ENCODE data around the gene LY6G5B. TPM values are rescaled to one million over a fixed set of nuclear protein-coding genes. Genes with fewer than 3 reads are reported as not detected.

The LY6G5B gene
- total and polyA plus RNA-seq, 7 donors, result 1.7 to 8.4 (median 2.9) TPM

DNA sequence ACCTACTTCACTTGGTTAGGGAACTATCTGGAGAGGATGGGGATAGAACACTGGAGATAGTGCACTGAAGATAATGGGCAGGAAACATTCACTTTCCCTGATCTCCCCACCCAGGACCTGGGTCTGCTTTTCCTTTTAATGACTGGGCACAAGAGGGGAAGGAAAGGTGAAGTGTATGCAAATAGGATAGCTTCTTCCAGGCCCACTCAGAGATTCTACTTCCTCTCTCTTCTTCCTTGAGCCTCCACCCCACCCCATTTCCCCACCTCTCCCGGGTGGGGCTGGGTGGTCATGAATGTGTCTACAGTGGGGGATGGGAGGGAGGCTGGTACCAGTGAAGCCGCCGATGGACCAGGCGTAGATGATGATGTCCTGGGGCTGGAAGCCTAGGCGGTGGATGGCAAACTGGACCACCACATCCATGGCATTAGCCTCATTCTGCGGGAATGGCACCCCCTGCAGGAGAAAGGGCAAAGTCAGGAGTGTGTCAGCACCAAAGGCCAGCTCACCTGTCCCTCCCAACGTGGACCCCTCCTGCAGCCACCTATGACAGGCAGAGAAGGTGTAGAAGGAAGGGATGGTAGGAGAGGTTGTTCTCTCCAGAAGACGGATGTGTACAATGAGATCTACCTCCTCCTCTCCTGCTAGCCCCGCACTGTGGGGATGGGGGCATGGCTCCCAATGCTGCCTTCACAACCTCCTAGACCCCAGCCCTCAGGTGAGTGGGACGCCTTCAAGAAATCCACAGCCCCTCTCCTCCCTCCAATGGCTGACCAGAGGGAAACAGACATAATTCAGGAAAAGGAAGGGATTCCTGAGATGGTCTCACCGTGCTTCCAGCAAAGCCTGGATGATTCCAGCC lies 19.7 kb downstream of the LY6G5B start:
- Histone ChIP-seq H3K4me3 (no peak overlapping the region), H3K36me3 (ENCODE audit: insufficient read depth in 1 of 2, low read depth in 1 of 2) (peaks cover 12 to 98% of the 10 kb centered on the region in 2 donors), H3K4me1 (no peaks in the 10 kb centered on the region), H3K9me3 (no peaks in the 10 kb centered on the region), H3K27me3 (ENCODE audit: insufficient read depth in 3 of 3, low read length in 2 of 3) (no peaks in the 10 kb centered on the region), H3K27ac (no peak overlapping the region)
- DNase-seq (no peak), ATAC-seq (no peak)
- WGBS, 3 donors, result 76 to 81% (median 81%) methylated on average over 11 of the region's 11 CpGs
- TF ChIP-seq, protein P1, sequence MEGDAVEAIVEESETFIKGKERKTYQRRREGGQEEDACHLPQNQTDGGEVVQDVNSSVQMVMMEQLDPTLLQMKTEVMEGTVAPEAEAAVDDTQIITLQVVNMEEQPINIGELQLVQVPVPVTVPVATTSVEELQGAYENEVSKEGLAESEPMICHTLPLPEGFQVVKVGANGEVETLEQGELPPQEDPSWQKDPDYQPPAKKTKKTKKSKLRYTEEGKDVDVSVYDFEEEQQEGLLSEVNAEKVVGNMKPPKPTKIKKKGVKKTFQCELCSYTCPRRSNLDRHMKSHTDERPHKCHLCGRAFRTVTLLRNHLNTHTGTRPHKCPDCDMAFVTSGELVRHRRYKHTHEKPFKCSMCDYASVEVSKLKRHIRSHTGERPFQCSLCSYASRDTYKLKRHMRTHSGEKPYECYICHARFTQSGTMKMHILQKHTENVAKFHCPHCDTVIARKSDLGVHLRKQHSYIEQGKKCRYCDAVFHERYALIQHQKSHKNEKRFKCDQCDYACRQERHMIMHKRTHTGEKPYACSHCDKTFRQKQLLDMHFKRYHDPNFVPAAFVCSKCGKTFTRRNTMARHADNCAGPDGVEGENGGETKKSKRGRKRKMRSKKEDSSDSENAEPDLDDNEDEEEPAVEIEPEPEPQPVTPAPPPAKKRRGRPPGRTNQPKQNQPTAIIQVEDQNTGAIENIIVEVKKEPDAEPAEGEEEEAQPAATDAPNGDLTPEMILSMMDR (IDR thresholded peaks at IDR 0.05), result no peak
- intact Hi-C loops (cut with DNase I), result loop anchor here (10.0 kb wide), 2 partner anchors 175 to 195 kb away; partner anchors contain the start of gene NEU1 (in 1 of the 2)

DNA sequence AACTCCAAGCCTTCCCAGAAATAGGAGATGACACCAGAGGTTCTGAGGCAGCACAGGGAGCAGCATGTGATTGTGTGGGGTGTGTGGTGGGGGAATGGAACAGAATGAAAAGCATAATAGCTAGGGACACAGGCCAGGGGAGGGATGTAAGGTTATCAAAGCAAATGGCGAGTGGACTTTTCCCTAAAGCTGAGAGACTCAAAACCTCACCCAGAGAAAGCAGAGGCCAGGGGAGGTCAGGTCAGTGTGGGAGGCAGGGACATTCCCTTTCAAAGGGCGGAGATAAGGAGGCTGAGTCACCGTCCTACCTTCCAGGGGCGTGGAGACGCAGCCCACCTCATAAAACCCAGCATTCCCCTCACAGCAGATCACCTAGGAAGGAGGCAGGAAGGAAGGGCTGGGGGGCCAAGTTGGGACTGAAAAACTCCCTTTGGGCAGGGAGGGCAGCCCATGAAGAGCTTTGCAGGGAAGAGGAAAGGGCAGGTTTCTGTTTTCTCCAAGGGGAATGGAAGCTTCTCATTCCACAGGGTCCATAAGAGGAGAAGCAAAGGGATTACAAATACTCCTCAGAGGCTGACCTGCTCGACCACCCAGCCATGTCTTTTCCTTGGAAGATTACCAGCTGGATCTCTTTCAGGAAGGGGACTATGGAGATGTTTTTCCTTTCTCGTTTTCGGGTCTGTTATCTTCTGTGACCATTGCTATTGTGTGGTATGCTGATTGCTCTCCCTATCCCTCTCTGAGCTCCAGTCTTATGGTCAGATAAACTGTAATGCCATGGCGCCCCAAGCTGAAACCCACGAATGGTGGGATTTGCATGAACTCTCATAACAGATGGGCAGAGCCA lies 20.7 kb downstream of the LY6G5B start:
- WGBS, 3 donors, result 68 to 79% (median 68%) methylated on average over 10 of the region's 10 CpGs
- intact Hi-C loops (cut with DNase I), result no loop called here
- TF ChIP-seq, protein P1 (IDR thresholded peaks at IDR 0.05), result no peak
- peaks cover 12 to 100% of the 10 kb centered on the region in 2 donors for H3K36me3 ChIP-seq (ENCODE audit: insufficient read depth in 1 of 2, low read depth in 1 of 2)
- no peaks in the 10 kb centered on the region for H3K9me3 ChIP-seq
- no peak overlapping the region for H3K4me3 ChIP-seq
- ATAC-seq (no peak), DNase-seq (no peak)
- H3K27me3 ChIP-seq (ENCODE audit: insufficient read depth in 3 of 3, low read length in 2 of 3), result no peaks in the 10 kb centered on the region
- no peak overlapping the region for H3K27ac ChIP-seq
- H3K4me1 ChIP-seq, result no peaks in the 10 kb centered on the region

DNA sequence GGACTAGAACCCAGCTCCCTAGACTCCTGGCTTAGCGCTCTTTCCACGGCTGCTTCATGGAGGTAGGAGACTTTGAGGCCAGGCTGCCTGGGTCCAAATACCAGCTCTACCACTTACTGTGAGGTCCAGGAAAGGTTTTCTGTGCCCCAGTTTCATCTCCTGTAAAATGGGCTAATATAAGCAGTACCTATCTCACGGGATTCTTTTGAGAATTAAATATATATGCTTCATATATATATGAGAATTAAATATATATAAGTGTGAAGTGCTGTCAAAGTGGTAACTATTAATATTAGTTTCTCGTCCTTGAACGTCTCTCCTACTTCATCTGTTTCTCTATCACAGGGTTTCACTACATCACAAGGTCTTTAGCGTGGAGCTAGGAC lies 21.3 kb downstream of the LY6G5B start:
- no peaks in the 10 kb centered on the region for H3K4me1 ChIP-seq
- no peak for ATAC-seq
- WGBS, 3 donors, result 90 to 92% (median 90%) methylated on average over 6 of the region's 6 CpGs
- TF ChIP-seq, protein P1 (IDR thresholded peaks at IDR 0.05), result no peak
- H3K4me3 ChIP-seq, result no peak overlapping the region
- no peaks in the 10 kb centered on the region for H3K9me3 ChIP-seq
- H3K27me3 ChIP-seq (ENCODE audit: insufficient read depth in 3 of 3, low read length in 2 of 3), result no peaks in the 10 kb centered on the region
- peaks cover 12 to 100% of the 10 kb centered on the region in 2 donors for H3K36me3 ChIP-seq (ENCODE audit: insufficient read depth in 1 of 2, low read depth in 1 of 2)
- no peak overlapping the region for H3K27ac ChIP-seq
- intact Hi-C loops (cut with DNase I), result no loop called here
- no peak for DNase-seq

DNA sequence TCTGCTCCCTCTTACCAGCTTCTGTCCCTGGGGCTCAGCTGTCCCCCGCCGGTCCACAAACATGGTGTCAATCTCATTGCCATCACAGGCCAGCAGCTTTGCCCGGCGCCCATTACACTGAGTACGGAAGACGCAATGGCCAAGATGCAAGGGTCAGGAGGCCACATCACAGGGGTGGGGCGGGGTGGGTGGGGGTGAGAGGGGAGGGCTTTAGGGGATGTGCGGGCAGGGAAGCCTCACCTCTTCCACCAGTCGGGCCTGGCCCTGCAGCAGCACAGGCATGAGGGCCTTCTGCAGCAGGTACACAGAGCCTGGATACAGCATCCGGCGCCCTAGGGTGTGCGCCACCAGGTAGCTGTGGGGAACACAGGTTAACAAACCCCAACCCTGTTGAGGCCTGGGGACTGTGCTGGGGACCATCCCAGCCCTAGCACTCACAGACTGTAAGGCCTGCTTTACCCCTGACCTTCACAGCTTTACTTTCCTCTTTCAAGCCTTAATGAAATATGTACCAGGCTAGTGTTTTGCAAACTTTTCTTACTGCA lies 21.9 kb downstream of the LY6G5B start:
- no peak overlapping the region for H3K4me3 ChIP-seq
- ATAC-seq (no peak), DNase-seq (no peak)
- H3K9me3 ChIP-seq, result no peaks in the 10 kb centered on the region
- H3K27me3 ChIP-seq (ENCODE audit: insufficient read depth in 3 of 3, low read length in 2 of 3), result no peaks in the 10 kb centered on the region
- no peaks in the 10 kb centered on the region for H3K4me1 ChIP-seq
- peaks cover 12 to 100% of the 10 kb centered on the region in 2 donors for H3K36me3 ChIP-seq (ENCODE audit: insufficient read depth in 1 of 2, low read depth in 1 of 2)
- intact Hi-C loops (cut with DNase I), result no loop called here
- WGBS, 3 donors, result 94 to 96% (median 94%) methylated on average over 12 of the region's 12 CpGs
- H3K27ac ChIP-seq, result no peak overlapping the region
- TF ChIP-seq, protein P1 (IDR thresholded peaks at IDR 0.05), result no peak
